Measurements from ENCODE around the gene CNOT1.

- TF ChIP-seq CTCF (IDR thresholded peaks at IDR 0.05; ENCODE audit: low read depth, low read length, poor library complexity, severe bottlenecking) = no peak
- no peak for TF ChIP-seq EZH2phosphoT487 (IDR thresholded peaks at IDR 0.05; ENCODE audit: borderline replicate concordance, low read length)
Measured at GRCh38 chr16:58543685-58544084, 85.9 kb downstream of the CNOT1 start.

Data from DOHH2 (cell line).